ENCODE results near the gene EBF3.

The EBF3 gene

GRCh38 chr10:129919358-129919757 lies 44.7 kb downstream of the EBF3 start:
- Histone ChIP-seq H3K27me3 (ENCODE audit: insufficient read depth, poor library complexity, severe bottlenecking) (no peaks in the 10 kb centered on the region), H3K4me3 (ENCODE audit: severe bottlenecking) (no peak overlapping the region), H3K27ac (ENCODE audit: poor library complexity, severe bottlenecking) (no peak overlapping the region), H3K36me3 (ENCODE audit: low read depth) (no peaks in the 10 kb centered on the region), H3K4me1 (ENCODE audit: insufficient read depth, poor library complexity, severe bottlenecking) (no peaks in the 10 kb centered on the region), H3K9me3 (ENCODE audit: severe bottlenecking) (no peaks in the 10 kb centered on the region)
- no peak for TF ChIP-seq CTCF (IDR thresholded peaks at IDR 0.05; ENCODE audit: poor library complexity, severe bottlenecking)
- DNase-seq (ENCODE audit: low spot score): no peak
- no peak for ATAC-seq (ENCODE audit: low read depth)

GRCh38 chr10:129918836-129919235 lies 45.2 kb downstream of the EBF3 start:
- ATAC-seq (ENCODE audit: low read depth) (no peak), DNase-seq (ENCODE audit: low spot score) (no peak)
- no peaks in the 10 kb centered on the region for H3K36me3 ChIP-seq (ENCODE audit: low read depth)
- no peak overlapping the region for H3K4me3 ChIP-seq (ENCODE audit: severe bottlenecking)
- H3K4me1 ChIP-seq (ENCODE audit: insufficient read depth, poor library complexity, severe bottlenecking): no peaks in the 10 kb centered on the region
- H3K27me3 ChIP-seq (ENCODE audit: insufficient read depth, poor library complexity, severe bottlenecking): no peaks in the 10 kb centered on the region
- no peak overlapping the region for H3K27ac ChIP-seq (ENCODE audit: poor library complexity, severe bottlenecking)
- no peaks in the 10 kb centered on the region for H3K9me3 ChIP-seq (ENCODE audit: severe bottlenecking)
- no peak for TF ChIP-seq CTCF (IDR thresholded peaks at IDR 0.05; ENCODE audit: poor library complexity, severe bottlenecking)

GRCh38 chr10:129918401-129918800 lies 45.7 kb downstream of the EBF3 start:
- H3K9me3 ChIP-seq (ENCODE audit: severe bottlenecking): no peaks in the 10 kb centered on the region
- H3K4me1 ChIP-seq (ENCODE audit: insufficient read depth, poor library complexity, severe bottlenecking): no peaks in the 10 kb centered on the region
- H3K27ac ChIP-seq (ENCODE audit: poor library complexity, severe bottlenecking): no peak overlapping the region
- no peaks in the 10 kb centered on the region for H3K36me3 ChIP-seq (ENCODE audit: low read depth)
- ATAC-seq (ENCODE audit: low read depth) (no peak), DNase-seq (ENCODE audit: low spot score) (no peak)
- TF ChIP-seq CTCF (IDR thresholded peaks at IDR 0.05; ENCODE audit: poor library complexity, severe bottlenecking): no peak
- H3K4me3 ChIP-seq (ENCODE audit: severe bottlenecking): no peak overlapping the region
- H3K27me3 ChIP-seq (ENCODE audit: insufficient read depth, poor library complexity, severe bottlenecking): no peaks in the 10 kb centered on the region

GRCh38 chr10:129917936-129918335 lies 46.1 kb downstream of the EBF3 start:
- TF ChIP-seq CTCF (IDR thresholded peaks at IDR 0.05; ENCODE audit: poor library complexity, severe bottlenecking): no peak
- Histone ChIP-seq H3K9me3 (ENCODE audit: severe bottlenecking) (no peaks in the 10 kb centered on the region), H3K4me3 (ENCODE audit: severe bottlenecking) (no peak overlapping the region), H3K27me3 (ENCODE audit: insufficient read depth, poor library complexity, severe bottlenecking) (no peaks in the 10 kb centered on the region), H3K4me1 (ENCODE audit: insufficient read depth, poor library complexity, severe bottlenecking) (no peaks in the 10 kb centered on the region), H3K36me3 (ENCODE audit: low read depth) (no peaks in the 10 kb centered on the region), H3K27ac (ENCODE audit: poor library complexity, severe bottlenecking) (no peak overlapping the region)
- DNase-seq (ENCODE audit: low spot score): no peak
- ATAC-seq (ENCODE audit: low read depth): no peak

- TF ChIP-seq CTCF (IDR thresholded peaks at IDR 0.05; ENCODE audit: poor library complexity, severe bottlenecking): no peak
- no peaks in the 10 kb centered on the region for H3K4me1 ChIP-seq (ENCODE audit: insufficient read depth, poor library complexity, severe bottlenecking)
- H3K27me3 ChIP-seq (ENCODE audit: insufficient read depth, poor library complexity, severe bottlenecking): no peaks in the 10 kb centered on the region
- no peak for ATAC-seq (ENCODE audit: low read depth)
- no peak overlapping the region for H3K4me3 ChIP-seq (ENCODE audit: severe bottlenecking)
- no peaks in the 10 kb centered on the region for H3K36me3 ChIP-seq (ENCODE audit: low read depth)
- DNase-seq (ENCODE audit: low spot score): no peak
- no peaks in the 10 kb centered on the region for H3K9me3 ChIP-seq (ENCODE audit: severe bottlenecking)
- no peak overlapping the region for H3K27ac ChIP-seq (ENCODE audit: poor library complexity, severe bottlenecking)
Measured at GRCh38 chr10:129916506-129916995, 47.5 kb downstream of the EBF3 start.

All from RWPE2 (cell line).